Measurements from ENCODE around the gene OR7A17.

GRCh38 chr19:14933506-14933905 is 47.6 kb upstream of the OR7A17 start:
- TF ChIP-seq CTCF (IDR thresholded peaks at IDR 0.05): no peak
- no peak for TF ChIP-seq EZH2 (IDR thresholded peaks at IDR 0.05)
- no peak for TF ChIP-seq EZH2phosphoT487 (IDR thresholded peaks at IDR 0.05)

All from neural progenitor cell (in vitro differentiated cells).